ENCODE data around the gene VAT1.
"Not testable (repeated sequence)": the region's sequence is repeated elsewhere in the genome, so short reads cannot be mapped to it uniquely, and the experiment has no call there.

VAT1 gene

GRCh38 chr17:42997390-42997983 lies 24.7 kb downstream of the VAT1 start:
- TF ChIP-seq CTCF (IDR thresholded peaks at IDR 0.05; ENCODE audit: insufficient read depth, low read length, poor library complexity, severe bottlenecking), result no peak
- H3K4me3 ChIP-seq (replicated peaks; ENCODE audit: low read depth, low read length), result peak overlapping the region; percentile 47; the same call in 1 of the 2 replicates
- peaks cover 12% of the 10 kb centered on the region for H3K36me3 ChIP-seq (ENCODE audit: control insufficient read depth, insufficient read depth, low read length)
- no peak for DNase-seq (ENCODE audit: extremely low read depth, insufficient read length)
- no peaks in the 10 kb centered on the region for H3K27me3 ChIP-seq (replicated peaks; ENCODE audit: control insufficient read depth, insufficient read depth, low read length)

GRCh38 chr17:42993913-42994312 lies 28.3 kb downstream of the VAT1 start:
- not testable (repeated sequence) for DNase-seq (ENCODE audit: extremely low read depth, insufficient read length); H3K27me3 ChIP-seq (replicated peaks; ENCODE audit: control insufficient read depth, insufficient read depth, low read length); H3K4me3 ChIP-seq (replicated peaks; ENCODE audit: low read depth, low read length)
- H3K36me3 ChIP-seq (ENCODE audit: control insufficient read depth, insufficient read depth, low read length), result peaks cover 20% of the 10 kb centered on the region

GRCh38 chr17:42992872-42993271 lies 29.3 kb downstream of the VAT1 start:
- no peak for TF ChIP-seq CTCF (IDR thresholded peaks at IDR 0.05; ENCODE audit: insufficient read depth, low read length, poor library complexity, severe bottlenecking)
- no peak for DNase-seq (ENCODE audit: extremely low read depth, insufficient read length)
- H3K27me3 ChIP-seq (replicated peaks; ENCODE audit: control insufficient read depth, insufficient read depth, low read length), result no peaks in the 10 kb centered on the region
- peaks cover 21% of the 10 kb centered on the region for H3K36me3 ChIP-seq (ENCODE audit: control insufficient read depth, insufficient read depth, low read length)
- H3K4me3 ChIP-seq (replicated peaks; ENCODE audit: low read depth, low read length), result no peak overlapping the region

- H3K36me3 ChIP-seq (ENCODE audit: control insufficient read depth, insufficient read depth, low read length), result peaks cover 25% of the 10 kb centered on the region
- DNase-seq (ENCODE audit: extremely low read depth, insufficient read length), result no peak
- TF ChIP-seq CTCF (IDR thresholded peaks at IDR 0.05; ENCODE audit: insufficient read depth, low read length, poor library complexity, severe bottlenecking), result no peak
These were observed 30.7 kb downstream of the VAT1 start for GRCh38 chr17:42991471-42991870.

GRCh38 chr17:42989726-42990652 lies 32.2 kb downstream of the VAT1 start:
- H3K4me3 ChIP-seq (replicated peaks; ENCODE audit: low read depth, low read length), result no peak overlapping the region
- H3K27me3 ChIP-seq (replicated peaks; ENCODE audit: control insufficient read depth, insufficient read depth, low read length), result no peaks in the 10 kb centered on the region
- H3K36me3 ChIP-seq (ENCODE audit: control insufficient read depth, insufficient read depth, low read length), result peaks cover 25% of the 10 kb centered on the region
- DNase-seq (ENCODE audit: extremely low read depth, insufficient read length), result no peak
- TF ChIP-seq CTCF (IDR thresholded peaks at IDR 0.05; ENCODE audit: insufficient read depth, low read length, poor library complexity, severe bottlenecking), result no peak

More at GRCh38 chr17:42991471-42991870, 30.7 kb downstream of the VAT1 start:
- Histone ChIP-seq H3K4me3 (replicated peaks; ENCODE audit: low read depth, low read length) (no peak overlapping the region), H3K27me3 (replicated peaks; ENCODE audit: control insufficient read depth, insufficient read depth, low read length) (no peaks in the 10 kb centered on the region)

- no peak for TF ChIP-seq CTCF (IDR thresholded peaks at IDR 0.05; ENCODE audit: insufficient read depth, low read length, poor library complexity, severe bottlenecking)
- DNase-seq (ENCODE audit: extremely low read depth, insufficient read length), result no peak
- Histone ChIP-seq H3K36me3 (ENCODE audit: control insufficient read depth, insufficient read depth, low read length) (peaks cover 25% of the 10 kb centered on the region), H3K27me3 (replicated peaks; ENCODE audit: control insufficient read depth, insufficient read depth, low read length) (no peaks in the 10 kb centered on the region), H3K4me3 (replicated peaks; ENCODE audit: low read depth, low read length) (no peak overlapping the region)
These were observed 33.0 kb downstream of the VAT1 start for GRCh38 chr17:42989141-42989540.
